CD4-positive, alpha-beta T cell (primary cell): ENCODE results near the gene KRTAP5-7. TPM values are rescaled to one million over a fixed set of nuclear protein-coding genes. Genes with fewer than 3 reads are reported as not detected.
A peak's percentile ranks its signal among the peaks of the same experiment; 100 is the strongest.

Experiments
- ATAC-seq: fragments of 200-7000 bp; cut with Tn5 transposase; one replicate; pipeline ENCODE4 v1.10.0; 2022; ENCODE audit warnings: mild to moderate bottlenecking; ENCODE audit not compliant: poor library complexity
- CTCF ChIA-PET: fragments of 350-600 bp; sonication (Branson Sonifier 250); formaldehyde crosslinking; loops from one replicate; lab custom pipeline; 2021; ENCODE audit warnings: antibody characterized with exemption, inconsistent platforms; lab: Charles Lee
- POLR2A ChIA-PET: fragments of 350-600 bp; sonication (Branson Sonifier 250); formaldehyde crosslinking; loops from one replicate; lab custom pipeline; 2021; ENCODE audit warnings: antibody characterized with exemption, inconsistent platforms; lab: Charles Lee
- DNase-seq, 14 experiments: peaks; one replicate each; pipeline ENCODE4 v3.0.0-alpha.2; 2013 to 2020; ENCODE audit warnings: mixed read lengths in 2 of 14
- H3K27ac ChIP-seq, 2 donors: one replicate each; pipeline versions ENCODE4 v1.5.1 to v1.7.0; 2013; ENCODE audit warnings: low read length in 2 of 2, low read depth in 1 of 2, mild to moderate bottlenecking in 1 of 2
- H3K27me3 ChIP-seq, 2 experiments: 1 replicate in 1 of 2; 2 replicates in 1 of 2; pipeline versions ENCODE4 v1.6.1 to v1.7.0; 2013; ENCODE audit warnings: low read length in 2 of 2, control low read depth in 1 of 2, mild to moderate bottlenecking in 1 of 2, moderate library complexity in 1 of 2; ENCODE audit not compliant: insufficient read depth in 2 of 2, control insufficient read depth in 1 of 2
- H3K36me3 ChIP-seq: one replicate; pipeline ENCODE4 v1.6.1; 2013; ENCODE audit warnings: low read length, control low read depth; ENCODE audit not compliant: insufficient read depth
- H3K4me1 ChIP-seq: one replicate; pipeline ENCODE4 v1.6.1; 2013; ENCODE audit warnings: low read length, control low read depth; ENCODE audit not compliant: insufficient read depth
- H3K4me3 ChIP-seq: one replicate; pipeline ENCODE4 v1.5.1; 2013; ENCODE audit warnings: mild to moderate bottlenecking, low read length, moderate library complexity
- H3K9me3 ChIP-seq, 2 experiments: 1 replicate in 1 of 2; 2 replicates in 1 of 2; pipeline versions ENCODE4 v1.6.1 to v1.7.0; 2013; ENCODE audit warnings: low read length in 2 of 2, mild to moderate bottlenecking in 2 of 2, control low read depth in 1 of 2, moderate library complexity in 1 of 2; ENCODE audit not compliant: control insufficient read depth in 1 of 2, insufficient read depth in 1 of 2
- H3K27ac Mint-ChIP-seq: one replicate; pipeline ENCODE4 v1.8.0; 2020; ENCODE audit warnings: mixed read lengths
- H3K27me3 Mint-ChIP-seq: one replicate; pipeline ENCODE4 v1.8.0; 2021; ENCODE audit warnings: mixed read lengths
- H3K36me3 Mint-ChIP-seq: one replicate; pipeline ENCODE4 v1.8.0; 2021; ENCODE audit warnings: low read depth, mixed read lengths
- H3K4me1 Mint-ChIP-seq: one replicate; pipeline ENCODE4 v1.8.0; 2021; ENCODE audit warnings: low read depth, mixed read lengths
- H3K4me3 Mint-ChIP-seq: one replicate; pipeline ENCODE4 v1.8.0; 2020; ENCODE audit warnings: mild to moderate bottlenecking, mixed read lengths
- H3K9me3 Mint-ChIP-seq: one replicate; pipeline ENCODE4 v1.8.0; 2020; ENCODE audit warnings: mixed read lengths
- CTCF ChIP-seq: fragments of 200-600 bp; IDR thresholded peaks from one replicate; pipeline ENCODE4 v1.8.0; 2022; ENCODE audit warnings: antibody characterized with exemption, mild to moderate bottlenecking
- intact Hi-C, 2 experiments: fragments of 100-400 bp; cut with DNase I in 1 of 2; cut with micrococcal nuclease in 1 of 2; formaldehyde crosslinking; loops; one replicate each; pipeline versions ENCODE4 v1.15.1 to v1.9.0; 2023 to 2025; cut with DNase I, micrococcal nuclease
- total RNA-seq, 174 experiments: library from RNA in 2 of 174; stranded (reverse) in 2 of 174; gene quantifications; one replicate each; pipeline ENCODE4 v1.2.3 and lab custom pipeline; 2021 to 2026

Gene KRTAP5-7
- total RNA-seq, 2 experiments from 2014 or later = not detected

GRCh38 chr11:71548120-71548519 lies 21.1 kb downstream of the KRTAP5-7 start, which contains the start of gene KRTAP5-9:
TSS of gene KRTAP5-9 (plus strand) at chr11:71548420. CDS start at chr11:71548658, 238 bp downstream.
- peaks cover 30% of the 10 kb centered on the region for H3K27me3 Mint-ChIP-seq
- H3K36me3 Mint-ChIP-seq = no peaks in the 10 kb centered on the region
- no peaks in the 10 kb centered on the region for H3K4me1 ChIP-seq
- H3K27me3 ChIP-seq = peaks cover 0 to 3% of the 10 kb centered on the region in 2 experiments
- no peaks in the 10 kb centered on the region for H3K36me3 ChIP-seq
- no peaks in the 10 kb centered on the region for H3K9me3 Mint-ChIP-seq
- peaks cover 0 to 14% of the 10 kb centered on the region in 2 experiments for H3K9me3 ChIP-seq
- ChIA-PET CTCF (no interaction called here), POLR2A (no interaction called here)
- DNase-seq = no peak
- no peak within 1 kb of the TSS for H3K4me3 Mint-ChIP-seq
- intact Hi-C loops = no loop called here
- no peak within 1 kb of the TSS for H3K27ac ChIP-seq
- no peak for TF ChIP-seq CTCF
- no peak within 1 kb of the TSS for H3K27ac Mint-ChIP-seq
- H3K4me1 Mint-ChIP-seq = no peaks in the 10 kb centered on the region
- H3K4me3 ChIP-seq = no peak within 1 kb of the TSS
- no peak for ATAC-seq

GRCh38 chr11:71548716-71549151 lies 21.7 kb downstream of the KRTAP5-7 start:
- intact Hi-C loops = no loop called here
- TF ChIP-seq CTCF = no peak

GRCh38 chr11:71551711-71552110 lies 24.6 kb downstream of the KRTAP5-7 start:
- Histone ChIP-seq H3K4me1 (no peaks in the 10 kb centered on the region), H3K36me3 (no peaks in the 10 kb centered on the region), H3K27me3 (peaks cover 0 to 3% of the 10 kb centered on the region in 2 experiments), H3K27ac (no peak overlapping the region), H3K4me3 (no peak overlapping the region), H3K9me3 (peaks cover 0 to 16% of the 10 kb centered on the region in 2 experiments)
- DNase-seq (peak in 2 of 14 experiments; percentile 4 to 8), ATAC-seq (no peak)
- no peak for TF ChIP-seq CTCF
- Mint-ChIP-seq H3K4me3 (no peak overlapping the region), H3K9me3 (no peaks in the 10 kb centered on the region), H3K27me3 (peaks cover 25% of the 10 kb centered on the region), H3K27ac (no peak overlapping the region), H3K36me3 (no peaks in the 10 kb centered on the region), H3K4me1 (no peaks in the 10 kb centered on the region)
- ChIA-PET CTCF (no interaction called here), POLR2A (no interaction called here)
- intact Hi-C loops = no loop called here

More at GRCh38 chr11:71548716-71549151, 21.7 kb downstream of the KRTAP5-7 start:
- Mint-ChIP-seq H3K36me3 (no peaks in the 10 kb centered on the region), H3K27ac (no peak overlapping the region), H3K9me3 (no peaks in the 10 kb centered on the region), H3K4me3 (no peak overlapping the region), H3K4me1 (no peaks in the 10 kb centered on the region), H3K27me3 (peaks cover 30% of the 10 kb centered on the region)
- ChIA-PET CTCF (no interaction called here), POLR2A (no interaction called here)
- Histone ChIP-seq H3K9me3 (peaks cover 0 to 11% of the 10 kb centered on the region in 2 experiments), H3K27me3 (peaks cover 0 to 3% of the 10 kb centered on the region in 2 experiments), H3K36me3 (no peaks in the 10 kb centered on the region), H3K4me1 (no peaks in the 10 kb centered on the region), H3K27ac (no peak overlapping the region), H3K4me3 (no peak overlapping the region)
- no peak for DNase-seq
- ATAC-seq = no peak
